Activated CD4-positive, alpha-beta T cell treated with anti-CD3 and anti-CD28 coated beads, Interleukin-2, Interleukin-4, amounts not matched to agents 100 ng/mL and 50 ng/mL, durations not matched to agents 16 hours and 8 hours (primary cell): ENCODE measurements around the gene ADAMTSL5.
"Not testable (repeated sequence)": the region's sequence is repeated elsewhere in the genome, so short reads cannot be mapped to it uniquely, and the experiment has no call there.

Experiments
- DNase-seq: peaks from one replicate; pipeline ENCODE4 v3.0.0-alpha.2; 2020; ENCODE audit warnings: low spot score

ADAMTSL5 gene, protein sequence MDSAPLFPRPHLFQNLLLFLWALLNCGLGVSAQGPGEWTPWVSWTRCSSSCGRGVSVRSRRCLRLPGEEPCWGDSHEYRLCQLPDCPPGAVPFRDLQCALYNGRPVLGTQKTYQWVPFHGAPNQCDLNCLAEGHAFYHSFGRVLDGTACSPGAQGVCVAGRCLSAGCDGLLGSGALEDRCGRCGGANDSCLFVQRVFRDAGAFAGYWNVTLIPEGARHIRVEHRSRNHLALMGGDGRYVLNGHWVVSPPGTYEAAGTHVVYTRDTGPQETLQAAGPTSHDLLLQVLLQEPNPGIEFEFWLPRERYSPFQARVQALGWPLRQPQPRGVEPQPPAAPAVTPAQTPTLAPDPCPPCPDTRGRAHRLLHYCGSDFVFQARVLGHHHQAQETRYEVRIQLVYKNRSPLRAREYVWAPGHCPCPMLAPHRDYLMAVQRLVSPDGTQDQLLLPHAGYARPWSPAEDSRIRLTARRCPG

DNA sequence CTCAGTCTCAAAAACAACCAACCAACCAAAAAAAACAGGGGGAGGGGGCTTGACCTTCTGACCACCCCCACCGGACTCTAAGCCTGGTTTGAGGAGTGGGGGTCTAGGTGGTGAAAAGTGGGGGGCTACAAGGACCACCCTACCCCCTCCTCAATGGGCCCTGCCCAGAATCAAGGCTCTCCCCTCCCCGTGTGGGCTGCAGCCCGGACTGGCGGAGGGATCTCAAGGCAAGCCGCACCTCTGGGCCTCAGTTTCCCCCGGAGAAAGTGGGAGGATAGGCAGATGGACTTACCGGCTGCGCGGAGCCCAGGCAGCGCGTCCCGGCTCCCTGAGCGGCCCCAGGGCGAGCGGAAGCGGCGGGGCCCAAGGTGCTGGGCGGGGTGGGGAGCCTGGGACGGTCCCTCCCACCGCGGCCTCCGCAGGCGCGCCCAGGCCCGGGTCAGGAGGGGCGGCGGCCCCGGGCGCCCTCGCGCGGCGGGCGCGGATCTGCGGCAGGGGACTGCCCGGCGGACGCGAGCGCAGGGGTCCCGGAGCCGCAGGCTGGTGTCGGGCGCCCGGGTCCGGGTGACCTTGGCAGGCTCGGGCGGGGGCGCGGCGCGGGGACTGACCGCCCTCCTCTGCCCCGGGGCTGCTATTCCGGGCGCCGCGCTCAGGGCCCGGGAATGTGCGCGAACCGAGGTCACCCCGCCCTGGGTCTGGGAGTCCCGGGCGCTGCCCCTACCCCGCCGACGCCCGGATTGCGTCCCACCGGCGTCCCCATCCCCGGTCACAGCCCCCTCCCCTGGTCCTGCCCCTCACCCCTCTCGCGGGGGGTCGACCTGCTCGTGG lies at the start of gene ADAMTSL5:
Gene ADAMTSL5 (minus strand): TSS at position 349 of the 828 bp plus-strand sequence. CDS start 2,076 bp downstream, outside the sequence.
- peak; percentile 70 for DNase-seq

DNA sequence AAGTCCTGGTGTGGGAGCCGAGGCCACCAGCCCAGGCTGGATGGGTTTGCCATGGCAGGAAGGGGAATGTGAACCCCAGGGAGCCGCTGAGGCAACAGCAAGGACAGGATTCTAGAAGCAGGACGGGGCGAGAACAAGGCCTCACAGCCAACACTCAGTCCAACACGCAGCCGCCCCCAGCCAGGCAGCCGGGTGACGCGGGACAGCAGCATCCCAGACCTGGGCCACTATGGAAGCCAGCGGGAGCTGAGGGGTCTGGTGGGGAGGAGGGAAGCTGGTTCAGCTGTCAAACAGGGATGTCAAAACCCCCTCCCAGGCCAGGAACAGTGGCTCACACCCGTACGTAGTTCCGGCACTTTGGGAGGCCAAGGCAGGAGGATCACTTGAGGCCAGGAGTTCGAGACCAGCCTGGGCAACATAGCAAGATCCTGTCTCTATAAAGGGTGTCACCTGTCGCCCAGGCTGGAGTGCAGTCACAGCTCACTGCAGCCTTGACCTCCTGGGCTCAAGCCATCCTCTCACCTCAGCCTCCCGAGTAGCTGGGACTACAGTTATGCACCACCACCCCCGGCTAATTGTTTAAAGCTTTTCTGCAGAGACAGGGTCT lies 48.5 kb upstream of the ADAMTSL5 start:
- no peak for DNase-seq

DNA sequence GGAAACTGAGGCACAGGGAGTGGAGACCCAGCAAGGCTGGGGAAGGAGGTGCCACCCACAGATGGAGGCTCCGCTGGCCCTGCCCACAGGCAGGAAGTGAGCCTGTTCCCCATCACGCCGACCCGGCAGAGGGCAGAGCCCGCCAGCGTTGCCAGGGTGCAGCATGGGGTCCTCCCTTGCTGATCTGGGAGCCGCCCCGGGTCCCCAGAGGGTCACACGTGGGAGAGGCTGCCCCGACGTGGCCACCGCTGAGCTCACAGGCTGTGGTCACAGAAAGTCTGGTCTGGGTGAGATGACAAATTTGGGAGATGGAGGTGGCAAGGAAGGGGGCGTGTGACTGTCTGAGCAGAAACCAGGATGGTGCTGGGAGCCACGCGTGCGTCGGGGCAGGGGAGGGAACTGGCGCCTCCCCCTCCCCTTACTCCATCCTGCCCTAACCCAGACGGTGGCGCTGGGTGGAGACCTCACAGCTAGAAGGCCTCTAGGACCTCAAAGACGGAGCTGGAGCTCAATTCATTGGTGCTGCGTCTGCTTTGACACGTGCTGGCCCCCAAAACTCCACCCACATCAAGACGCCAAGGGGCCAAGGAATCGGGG lies 47.6 kb upstream of the ADAMTSL5 start:
- DNase-seq = no peak

DNA sequence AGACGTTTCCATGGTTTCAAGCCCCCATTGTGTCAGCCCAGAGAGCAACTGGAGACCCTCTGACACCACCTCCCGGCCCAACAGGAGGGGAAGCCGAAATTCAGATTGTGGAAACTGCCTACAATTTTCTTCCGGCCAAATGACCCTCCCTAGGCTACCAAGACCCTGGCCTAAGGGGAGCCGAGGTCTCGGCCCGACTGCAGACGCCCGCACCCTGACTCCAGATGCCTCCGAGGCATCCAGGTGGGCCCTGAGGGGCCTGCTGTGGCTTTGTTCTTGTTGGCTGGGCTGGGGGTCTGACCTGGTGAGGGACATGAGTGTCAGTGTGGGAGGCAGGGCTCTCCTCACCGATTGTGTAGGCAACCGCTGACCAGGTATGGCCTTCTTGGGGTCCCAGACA lies 45.7 kb upstream of the ADAMTSL5 start:
- DNase-seq = no peak

DNA sequence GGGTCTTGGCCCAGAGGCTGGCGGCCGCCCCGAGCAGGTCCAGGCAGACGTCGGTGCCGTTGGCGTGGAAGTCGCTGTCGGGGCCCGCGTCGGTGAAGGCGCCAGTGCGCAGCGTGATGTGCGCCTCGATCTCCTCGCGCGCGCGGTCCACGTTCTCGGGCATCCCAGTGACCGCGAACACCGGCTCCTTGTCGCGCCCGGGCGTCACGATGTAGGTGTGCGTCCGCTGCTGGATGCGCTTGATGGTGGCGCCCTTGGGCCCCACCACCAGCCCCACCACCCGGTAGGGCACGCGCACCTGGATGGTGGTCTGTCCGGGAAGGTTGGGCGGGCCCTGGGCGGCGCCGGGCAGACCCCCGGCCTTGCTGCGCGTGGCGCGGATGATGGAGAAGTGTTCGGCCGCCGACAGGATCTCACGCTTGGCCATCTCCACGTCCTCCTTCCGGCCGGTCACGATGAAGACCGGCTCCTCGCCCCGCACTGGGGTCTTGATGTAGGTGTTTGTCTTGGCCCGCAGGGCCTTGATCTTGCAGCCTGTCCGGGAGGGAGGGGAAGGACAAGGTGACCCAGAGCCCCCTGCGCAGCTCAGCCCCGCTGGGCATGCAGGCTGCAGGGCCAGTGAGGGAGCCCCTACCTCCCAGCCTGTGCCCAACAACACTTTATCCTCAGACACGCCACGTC lies 43.7 kb upstream of the ADAMTSL5 start:
- no peak for DNase-seq

DNA sequence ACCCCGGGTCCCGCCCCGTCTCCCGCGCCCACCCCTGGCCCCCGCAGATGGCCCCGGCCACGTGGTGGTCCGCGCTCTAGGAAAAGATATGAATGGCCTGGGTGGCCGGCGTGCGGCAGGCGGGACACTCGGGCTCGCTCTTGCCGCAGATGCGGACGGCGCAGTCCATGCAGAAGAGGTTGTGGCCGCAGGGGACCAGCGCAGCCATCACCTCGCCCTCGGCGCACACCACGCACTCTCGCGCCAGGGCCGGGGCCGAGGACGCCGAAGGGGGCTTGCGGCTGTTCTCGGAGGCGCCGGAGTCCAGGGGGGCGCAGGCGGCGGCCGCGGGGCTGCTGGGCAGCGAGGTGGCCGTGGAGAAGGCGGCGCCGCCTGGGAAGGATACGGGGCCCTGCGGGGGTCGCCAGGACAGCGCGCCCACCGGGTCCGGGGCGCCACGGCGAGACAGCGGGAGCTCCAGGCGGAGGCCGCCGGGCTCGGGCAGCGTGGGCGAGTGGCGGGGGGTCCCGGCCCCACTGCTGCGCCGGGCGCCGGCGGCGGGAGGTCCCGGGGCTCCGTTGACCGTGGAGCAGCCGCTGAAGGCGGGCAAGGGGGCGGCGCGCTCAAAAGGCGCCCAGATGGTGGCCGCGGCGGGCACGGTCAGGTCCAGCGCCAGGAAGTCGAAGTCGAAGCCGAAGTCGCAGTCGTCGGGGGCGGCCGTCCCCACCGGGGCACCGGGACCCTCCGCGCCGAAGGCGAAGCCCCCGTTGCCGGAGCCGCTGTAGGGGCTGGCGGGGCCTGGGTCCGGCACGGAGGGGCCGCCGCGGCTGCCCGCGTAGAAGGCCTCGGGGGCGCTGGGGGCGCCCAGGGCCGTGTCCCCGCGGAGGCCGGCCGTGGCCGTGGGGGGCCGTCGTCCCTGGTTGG lies 42.9 kb upstream of the ADAMTSL5 start:
- no peak for DNase-seq

DNA sequence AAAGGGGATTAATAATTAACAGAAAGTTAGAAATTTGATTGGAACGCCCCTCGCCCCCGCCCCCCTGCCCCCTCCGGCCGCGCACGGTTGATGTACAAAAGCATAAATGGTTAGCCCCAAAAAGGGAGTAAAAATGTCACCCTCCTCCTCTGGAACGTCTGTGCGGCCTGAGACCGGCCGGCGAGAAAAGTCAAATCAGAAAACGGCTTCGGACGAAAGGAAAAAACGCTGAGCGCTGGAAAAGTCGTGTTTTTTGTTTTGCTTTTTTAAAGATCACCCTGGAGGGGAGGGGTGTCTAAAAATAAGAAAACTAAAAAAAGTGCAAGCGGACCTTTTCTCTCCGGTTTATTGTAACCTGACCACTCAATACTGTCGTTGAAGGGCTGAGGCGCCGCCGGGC lies 42.1 kb upstream of the ADAMTSL5 start:
- DNase-seq = no peak

DNA sequence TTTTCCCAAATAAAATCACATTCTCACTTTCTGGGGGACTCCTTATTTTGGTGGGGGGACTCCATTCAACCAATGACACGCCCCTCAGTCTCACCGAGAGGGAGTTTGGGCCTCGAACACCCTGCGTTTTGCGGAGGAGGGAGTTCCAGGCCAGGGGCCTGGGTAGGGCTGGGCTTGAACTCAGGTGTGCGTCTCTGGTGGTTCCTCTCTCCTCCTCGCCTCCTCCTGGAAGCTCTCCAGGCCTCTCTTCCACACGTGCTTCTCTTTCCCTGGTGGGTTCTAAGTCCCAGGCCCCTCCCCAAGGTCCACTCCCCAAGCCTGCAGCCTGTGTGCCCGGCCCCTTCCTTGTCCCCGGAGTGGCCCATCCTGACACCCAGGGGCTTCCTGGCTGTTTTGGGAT lies 40.6 kb upstream of the ADAMTSL5 start:
- DNase-seq = no peak

DNA sequence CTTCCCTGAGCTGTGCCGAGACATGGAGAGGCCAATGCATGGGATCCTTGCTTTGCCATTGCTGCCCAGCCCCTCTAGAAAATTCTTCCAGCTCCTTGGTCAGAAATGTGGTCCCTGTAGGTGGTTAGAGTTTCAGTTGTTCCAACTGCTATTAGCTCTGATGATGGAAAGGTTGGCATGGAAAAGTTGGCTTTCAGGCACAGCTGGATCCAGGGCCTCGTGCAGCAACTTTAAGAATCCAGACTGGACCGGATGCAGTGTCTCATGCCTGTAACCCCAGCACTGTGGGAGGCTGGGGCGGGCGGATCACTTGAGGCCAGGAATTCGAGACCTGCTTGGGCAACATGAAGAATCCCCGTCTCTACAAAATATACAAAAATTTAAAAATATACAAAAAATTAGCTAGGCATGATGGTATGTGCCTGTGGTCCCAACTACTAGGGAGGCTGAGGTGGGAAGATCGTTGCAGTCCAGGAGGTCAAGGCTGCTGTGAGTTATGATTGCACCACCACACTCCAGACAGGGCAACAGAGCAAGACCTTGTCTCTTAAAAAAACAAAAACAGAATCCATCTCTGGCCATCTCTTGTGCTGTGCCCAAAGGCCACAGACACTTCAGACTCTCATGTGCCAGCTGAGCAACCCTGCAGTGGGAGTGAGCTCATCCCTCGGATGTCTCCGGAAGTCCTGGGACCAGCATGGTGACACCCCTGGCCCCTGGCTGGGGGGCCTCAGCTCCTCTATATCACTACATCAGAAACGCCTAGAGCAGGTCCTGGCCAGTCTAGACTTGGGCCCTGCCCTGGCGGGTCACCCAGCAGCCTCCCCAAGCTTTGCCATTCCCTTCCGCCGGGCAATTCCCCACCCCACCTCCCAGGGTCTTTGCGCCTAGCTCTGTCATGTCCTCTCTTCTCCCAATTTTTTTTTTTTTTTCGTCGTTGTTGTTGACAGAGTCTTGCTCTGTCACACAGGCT lies 38.5 kb upstream of the ADAMTSL5 start:
- no peak for DNase-seq

DNA sequence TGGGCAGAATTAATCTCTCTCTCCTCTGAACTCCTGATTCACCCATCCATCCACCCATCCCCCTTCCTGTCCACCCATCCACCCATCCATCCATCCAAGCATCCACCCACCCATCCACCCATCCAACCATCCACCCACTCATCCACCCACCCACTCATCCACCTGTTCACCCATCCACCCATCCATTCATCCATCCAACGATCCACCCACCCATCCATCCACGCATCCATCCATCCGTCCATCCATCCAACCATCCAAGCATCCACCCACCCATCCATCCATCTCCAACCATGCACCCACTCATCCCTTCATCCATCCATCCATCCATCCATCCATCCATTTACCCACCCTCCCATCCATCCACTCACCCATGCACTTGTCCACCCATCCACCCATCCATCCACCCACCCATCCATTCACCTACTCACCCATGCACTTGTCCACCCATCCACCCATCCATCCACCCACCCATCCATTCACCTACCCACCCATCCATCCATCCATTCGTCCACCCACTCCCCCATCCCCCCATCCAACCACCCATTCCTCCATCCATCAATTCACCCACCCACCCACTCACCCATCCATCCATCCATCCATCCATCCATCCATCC lies 36.6 kb upstream of the ADAMTSL5 start:
- no peak for DNase-seq

DNA sequence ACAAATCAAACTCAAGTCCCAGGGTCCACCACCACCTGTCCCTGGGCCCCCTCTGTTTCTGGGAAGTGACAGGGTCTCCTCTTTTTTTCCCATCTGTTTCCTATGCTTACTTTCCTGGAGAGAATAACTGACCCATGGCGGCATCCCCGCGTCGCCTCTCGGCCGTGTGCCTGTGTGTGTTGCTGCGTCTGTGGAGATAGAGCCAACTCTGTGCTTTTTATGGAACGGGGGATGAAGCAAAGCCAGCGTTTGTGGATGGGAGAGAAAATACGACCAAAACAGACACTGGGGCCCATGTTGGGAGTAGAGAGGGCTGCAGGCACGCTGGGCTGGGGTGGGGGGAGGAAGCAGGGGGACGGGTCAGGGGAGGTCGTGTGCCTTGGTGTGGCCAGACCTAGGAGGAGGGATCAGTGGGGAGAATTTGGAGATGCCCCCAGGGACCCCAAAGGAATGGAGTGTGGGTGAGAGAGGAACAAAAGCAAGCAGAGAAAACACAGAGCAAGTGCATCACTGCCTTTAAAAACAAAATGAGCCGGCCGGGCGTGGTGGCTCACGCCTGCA lies 27.6 kb upstream of the ADAMTSL5 start:
- DNase-seq = no peak

DNA sequence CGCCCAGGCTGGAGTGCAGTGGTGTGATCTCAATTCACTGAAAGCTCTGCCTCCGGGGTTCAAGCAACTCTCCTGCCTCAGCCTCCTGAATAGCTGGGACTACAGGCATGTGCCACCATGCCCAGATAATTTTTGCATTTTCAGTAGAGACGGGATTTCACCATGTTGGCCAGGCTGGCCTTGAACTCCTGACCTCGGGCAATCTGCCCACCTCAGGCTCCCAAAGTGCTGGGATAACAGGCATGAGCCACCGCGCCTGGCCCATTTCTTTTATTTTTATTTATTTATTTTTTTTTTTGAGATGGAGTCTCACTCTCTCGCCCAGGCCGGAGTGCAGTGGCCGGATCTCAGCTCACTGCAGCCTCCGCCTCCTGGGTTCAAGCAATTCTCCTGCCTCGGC lies 26.9 kb upstream of the ADAMTSL5 start:
- DNase-seq = not testable (repeated sequence)

DNA sequence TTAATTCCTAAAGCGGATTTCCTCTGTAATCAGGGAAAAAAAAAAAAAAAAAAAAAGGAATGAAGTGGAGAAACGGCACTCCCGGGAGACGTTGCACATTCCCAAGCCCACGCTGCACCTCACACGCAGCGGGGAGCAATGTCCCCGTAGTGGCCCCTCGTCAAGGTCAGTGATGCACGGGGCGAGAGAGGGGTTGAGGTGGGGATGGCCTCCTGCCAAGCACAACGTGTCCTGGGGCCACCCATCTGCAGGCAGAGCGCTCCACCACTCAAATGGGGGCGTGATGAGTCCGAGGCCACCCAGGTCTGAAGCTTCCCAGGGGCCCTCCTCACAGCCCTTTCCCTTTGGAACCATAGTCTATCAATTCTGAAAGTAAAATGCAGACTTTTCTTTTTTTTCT lies 26.2 kb upstream of the ADAMTSL5 start:
- DNase-seq = no peak

DNA sequence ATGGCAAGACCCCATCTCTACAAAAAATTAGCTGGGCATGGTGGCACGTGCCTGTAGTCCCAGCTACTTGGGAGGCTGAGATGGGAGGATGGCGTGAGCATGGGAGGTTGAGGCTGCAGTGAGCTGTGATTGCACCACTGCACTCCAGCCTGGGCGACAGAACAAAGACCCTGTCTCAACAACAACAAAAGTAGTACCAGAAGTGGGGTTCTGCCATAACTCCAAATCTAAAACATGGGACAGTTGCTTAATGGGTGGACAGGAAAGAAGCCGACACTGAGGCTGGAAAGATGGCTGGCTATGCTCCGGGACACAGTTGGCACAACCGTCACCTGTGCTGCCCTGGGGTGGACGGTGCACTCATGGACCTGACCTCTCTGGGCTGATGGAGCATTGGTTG lies 22.9 kb upstream of the ADAMTSL5 start:
- DNase-seq = not testable (repeated sequence)

DNA sequence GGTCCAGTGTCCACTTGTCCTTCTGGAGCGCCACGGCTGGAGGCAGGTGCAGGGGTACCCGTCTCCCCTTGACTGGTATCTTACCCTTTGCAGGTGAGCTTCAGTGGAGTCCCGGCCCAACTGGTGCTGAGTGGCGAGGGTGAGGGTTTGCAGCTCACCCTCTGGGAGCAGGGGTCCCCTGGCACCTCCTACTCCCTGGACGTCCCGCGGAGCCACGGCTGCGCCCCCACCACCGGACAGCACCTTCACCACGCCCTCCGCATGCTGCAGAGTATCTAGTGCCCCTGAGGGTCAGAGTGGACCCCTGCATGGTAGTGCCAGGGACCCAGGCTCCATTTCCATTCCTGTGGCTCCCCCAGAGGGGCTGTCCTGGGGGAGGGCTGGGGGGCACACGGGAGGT lies 22.2 kb upstream of the ADAMTSL5 start:
- DNase-seq = no peak

DNA sequence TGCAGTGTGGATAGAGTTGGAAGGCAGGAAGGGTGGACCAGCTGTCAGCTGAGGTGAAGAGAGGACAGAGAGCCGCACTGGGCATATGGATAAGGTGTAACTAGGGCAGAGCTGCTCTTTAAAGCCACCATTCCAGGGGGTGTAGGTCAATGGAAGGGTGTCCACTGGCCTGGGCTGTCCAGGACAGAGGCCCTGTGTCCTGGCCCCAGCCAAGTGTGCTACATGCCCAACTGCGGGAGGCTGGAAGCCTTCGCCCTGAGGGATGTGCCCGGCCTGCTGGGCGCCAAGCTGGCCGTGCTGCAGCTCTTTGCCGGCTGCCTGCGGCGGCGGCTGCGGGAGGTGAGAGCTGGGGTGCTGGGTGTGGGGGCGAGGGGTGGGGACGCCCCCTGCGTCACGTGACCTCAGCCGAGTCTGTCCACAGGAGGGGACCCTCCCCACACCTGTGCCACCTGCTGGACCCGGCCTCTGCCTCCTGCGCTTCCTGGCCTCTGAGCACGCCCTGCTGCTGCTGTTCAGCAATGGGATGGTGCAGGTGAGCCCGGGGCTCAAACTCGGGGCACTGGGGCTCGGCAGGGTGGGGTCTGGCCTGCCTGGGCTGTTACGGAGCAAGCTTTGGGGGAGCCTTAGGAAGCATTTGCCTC lies 20.8 kb upstream of the ADAMTSL5 start:
- no peak for DNase-seq

DNA sequence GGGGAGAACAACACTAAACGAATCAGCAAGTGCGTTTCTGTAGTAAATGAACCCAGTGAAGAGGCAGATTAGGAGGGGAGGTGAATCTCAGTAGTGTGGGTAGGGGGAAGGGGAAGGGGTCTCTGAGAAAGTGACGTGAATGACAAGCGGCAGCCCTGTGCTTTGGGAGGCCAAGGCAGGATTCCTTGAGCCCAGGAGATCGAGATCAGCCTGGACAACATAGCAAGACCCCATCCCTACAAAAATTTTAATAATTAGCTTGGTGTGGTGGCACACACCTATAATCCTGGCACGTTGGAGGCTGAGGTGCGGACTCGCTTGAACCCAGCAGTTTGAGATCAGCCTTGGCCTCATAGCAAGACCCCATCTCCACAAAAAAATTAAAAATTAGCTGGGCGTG lies 19.2 kb upstream of the ADAMTSL5 start:
- DNase-seq = no peak

DNA sequence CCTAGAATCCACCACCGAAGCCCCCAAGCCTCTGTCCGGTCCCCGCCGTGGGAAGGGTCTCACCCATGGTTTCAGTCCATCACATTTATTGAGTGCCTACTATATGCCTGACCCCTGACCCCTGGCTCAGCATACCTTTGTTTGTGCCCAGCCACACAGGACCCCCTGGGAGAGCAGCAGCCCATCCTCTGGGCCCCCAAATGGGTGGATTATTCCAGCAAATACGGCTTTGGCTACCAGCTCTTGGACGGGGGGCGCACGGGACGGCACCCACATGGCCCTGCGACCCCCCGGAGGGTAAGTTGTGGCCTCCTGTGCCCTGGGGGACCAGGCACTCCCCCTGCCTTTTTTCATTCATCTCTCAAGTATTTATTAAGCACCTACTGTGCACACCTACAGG lies 18.8 kb upstream of the ADAMTSL5 start:
- no peak for DNase-seq
